GF-D8 (cell line): ENCODE measurements around the gene CALN1.

Source experiments
- DNase-seq: peaks from one replicate; lab custom pipeline; 2025; lab: John Stamatoyannopoulos, UW

Gene CALN1

DNA sequence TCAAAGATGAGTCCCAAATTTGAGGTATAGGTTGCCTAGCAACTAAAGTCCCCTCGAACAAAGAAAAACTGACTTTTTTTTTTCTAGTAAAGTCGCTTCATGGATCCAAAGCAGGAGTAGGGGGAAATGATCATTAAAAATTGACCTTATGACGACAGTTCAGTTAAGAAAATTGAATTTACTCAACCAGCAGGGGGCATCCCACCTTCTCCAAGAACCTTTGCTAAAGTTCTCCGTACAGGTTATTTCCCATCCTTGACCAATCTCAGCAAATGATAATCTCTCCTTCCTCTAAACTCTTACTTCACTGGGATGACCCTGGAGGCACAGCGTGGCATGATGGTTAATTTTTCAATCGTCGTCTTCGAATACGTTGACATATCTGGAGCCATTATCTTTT is 228.3 kb downstream of the CALN1 start:
- DNase-seq = no peak

DNA sequence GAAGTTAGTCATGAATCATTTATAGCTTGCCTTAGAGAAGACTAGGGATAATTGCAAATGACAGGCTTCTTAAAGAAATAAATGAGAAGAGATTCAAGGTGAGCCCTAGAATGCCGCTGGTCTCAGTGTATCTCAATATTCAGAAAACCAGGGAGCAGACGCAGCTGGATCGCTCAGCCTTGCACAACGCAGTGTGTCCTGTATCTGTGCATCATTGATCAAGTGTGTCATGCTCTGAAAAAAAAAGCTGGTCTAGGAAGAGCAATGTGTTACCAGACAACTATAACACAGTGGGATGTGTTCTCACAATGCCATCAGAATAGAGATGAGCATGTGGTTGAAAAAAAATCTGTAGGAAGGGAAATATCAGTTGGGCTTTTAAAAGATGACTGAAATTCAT is 230.1 kb downstream of the CALN1 start:
- no peak for DNase-seq

DNA sequence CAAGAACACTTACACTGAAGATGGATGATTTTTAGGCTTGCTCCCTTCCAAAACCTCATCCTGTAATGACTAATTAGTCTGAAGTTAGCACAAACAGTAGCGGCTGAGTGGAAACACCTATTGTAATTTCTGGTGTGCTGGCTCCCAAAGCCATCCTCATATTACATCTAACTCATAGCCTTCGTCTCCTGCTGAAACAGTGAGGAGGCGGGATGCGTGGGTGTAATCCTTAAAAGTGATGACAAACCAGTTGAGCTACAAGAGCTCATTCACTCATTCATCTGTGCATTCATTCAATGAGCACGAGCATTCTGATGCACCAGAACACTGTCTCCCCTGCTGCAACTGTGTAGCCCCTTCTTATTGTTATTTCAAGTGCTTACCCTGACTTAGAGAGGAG is 235.3 kb downstream of the CALN1 start:
- DNase-seq = no peak

DNA sequence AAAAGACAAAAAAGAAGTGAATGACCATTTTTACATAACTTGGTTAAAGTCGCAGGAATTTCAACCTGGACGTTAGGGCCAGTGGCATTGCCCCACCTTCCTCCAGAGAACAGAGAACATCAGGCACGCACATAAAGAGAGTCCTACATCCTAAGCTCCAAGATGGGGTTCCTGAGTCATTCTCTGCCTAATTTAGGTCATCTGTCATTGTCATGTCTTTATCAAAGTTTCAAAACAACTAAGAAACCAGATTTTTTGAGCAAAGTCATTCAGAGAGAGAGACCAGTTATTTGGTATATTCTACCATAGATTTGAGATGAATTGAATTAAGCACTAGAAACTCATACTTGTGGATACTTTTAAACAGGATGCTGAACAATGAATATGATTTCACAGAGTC is 241.7 kb downstream of the CALN1 start:
- DNase-seq = no peak

DNA sequence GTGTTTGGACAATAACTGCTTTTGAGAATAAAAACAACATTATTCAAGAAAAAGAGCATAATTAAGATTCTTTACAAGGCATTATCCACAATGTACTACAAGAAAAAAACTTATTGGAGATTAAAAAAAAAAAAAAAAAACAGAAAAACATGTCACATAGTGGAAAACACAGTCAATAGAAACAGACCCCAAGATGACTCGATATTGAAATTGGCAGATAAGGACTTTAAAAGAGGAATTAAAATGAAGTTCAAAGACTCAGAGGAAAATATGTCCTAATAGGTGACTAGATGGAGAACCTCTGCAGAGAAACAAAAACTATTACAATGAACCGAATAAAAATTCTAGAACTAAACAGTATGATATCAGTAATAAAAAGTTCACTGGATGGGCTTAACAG is 248.9 kb downstream of the CALN1 start:
- no peak for DNase-seq

DNA sequence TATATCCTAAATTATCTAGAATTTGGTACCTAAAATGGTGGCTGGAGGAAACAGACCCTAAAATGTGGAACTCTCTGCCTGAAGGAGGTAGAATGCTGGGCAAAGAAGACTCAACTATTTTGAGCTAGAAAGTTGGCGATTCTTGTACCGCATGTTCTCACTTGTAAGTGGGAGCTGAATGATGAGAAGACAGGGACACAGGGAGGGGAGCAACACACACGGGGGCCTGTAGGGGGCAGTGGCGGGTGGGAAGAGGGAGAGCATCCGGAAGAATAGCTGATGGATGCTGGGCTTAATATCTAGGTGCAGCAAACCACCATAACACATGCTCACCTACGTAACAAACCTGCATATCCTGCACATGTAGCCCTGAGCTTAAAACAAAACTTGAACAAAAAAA is 250.6 kb downstream of the CALN1 start:
- DNase-seq = no peak

DNA sequence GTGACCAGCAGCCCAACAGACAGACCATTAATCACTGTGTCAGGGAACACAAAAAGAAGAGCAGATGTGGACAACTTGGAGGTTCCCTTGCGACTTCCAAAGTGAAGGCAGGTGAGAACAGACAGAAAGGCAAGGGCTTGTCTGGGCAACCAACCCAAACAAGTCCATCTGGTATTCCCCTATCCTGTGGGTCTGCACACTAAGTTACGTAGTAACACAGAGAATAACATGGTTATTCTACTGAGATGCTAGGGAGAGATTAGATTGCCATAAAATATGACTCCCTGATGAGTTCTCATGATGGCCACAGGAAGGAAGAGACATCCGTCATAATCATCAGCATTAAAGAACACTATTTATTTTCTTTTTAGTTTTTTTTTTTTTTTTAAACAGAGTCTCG is 252.2 kb downstream of the CALN1 start:
- DNase-seq = no peak

DNA sequence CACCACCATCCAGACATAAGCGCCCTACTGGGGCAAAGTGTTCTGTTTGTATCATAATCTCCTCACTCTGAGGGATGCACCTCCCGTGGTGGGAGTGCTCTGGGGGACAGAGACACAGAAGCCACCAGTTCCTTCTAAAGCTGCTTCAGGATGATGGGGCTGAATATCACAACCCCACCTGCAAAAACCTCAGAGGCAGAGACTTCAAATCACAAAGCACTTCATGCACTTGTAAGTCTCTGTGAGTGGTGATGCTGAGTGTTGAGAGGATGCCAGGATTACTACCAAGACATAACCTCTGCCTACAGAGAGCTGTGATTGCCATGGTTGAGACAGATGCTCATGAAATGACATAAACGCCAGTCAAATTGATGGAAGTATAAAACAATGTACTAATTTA is 255.5 kb downstream of the CALN1 start:
- DNase-seq = no peak

DNA sequence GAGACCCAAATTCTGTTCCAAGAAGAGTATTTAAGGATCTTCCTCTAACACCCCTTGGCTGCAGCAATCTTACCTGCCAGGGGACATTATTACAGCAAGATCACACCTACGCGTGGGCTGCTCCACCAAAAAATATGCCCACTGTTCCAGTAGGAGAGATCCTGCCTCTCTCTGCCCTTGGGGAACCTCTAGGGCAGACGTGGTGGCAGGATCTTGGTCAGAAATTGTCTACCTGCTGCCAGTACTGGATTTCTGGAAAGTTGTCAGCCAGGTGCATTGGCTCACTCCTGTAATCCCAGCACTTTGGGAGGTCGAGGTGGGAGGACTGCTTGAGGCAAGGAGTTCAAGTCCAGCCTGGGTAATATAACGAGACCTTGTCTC is 259.0 kb downstream of the CALN1 start:
- no peak for DNase-seq

DNA sequence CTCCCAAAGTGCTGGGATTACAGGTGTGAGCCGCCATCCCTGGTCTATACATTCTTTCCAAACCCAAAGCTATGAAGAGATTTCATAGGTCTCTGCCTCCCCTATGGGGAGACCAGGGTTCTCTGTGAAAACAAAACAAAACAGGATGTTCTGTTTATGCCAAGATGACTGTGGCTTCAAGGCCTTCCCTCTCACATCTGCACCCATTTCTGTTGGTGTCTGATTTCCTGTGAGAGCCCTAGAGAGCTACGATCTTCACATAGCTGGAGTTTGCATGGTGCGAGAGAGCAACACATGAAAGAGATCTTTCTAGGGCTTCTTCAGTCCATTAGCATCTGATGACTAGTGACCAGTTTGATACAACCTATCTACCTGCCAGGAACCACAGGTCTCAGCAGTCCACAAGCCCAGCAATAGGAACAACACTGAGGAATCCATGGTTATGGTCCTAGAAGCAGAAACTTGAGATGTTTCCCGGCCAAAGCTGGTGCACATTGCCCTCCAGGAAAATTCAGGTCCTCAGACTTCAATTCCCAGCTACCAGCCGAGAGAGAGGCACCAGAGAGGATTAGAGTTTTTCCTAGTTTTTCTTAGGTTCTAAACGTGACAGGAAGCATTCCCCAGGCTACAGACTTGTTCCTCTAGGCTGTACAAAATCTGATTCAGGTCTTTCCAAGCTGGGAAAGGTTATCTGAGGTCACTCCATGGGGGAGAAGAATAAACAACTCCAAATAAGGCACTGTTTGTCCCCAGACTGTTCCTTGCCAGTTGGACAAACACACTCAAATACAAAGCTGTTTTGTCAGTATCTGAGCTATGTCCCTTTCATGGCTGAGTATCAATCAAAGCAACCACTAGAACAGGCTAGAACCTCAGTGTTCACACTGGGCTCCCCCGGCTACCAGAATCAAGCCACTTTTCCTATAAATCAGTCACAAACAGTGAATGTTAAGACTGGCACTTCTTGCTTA is 259.7 kb downstream of the CALN1 start:
- DNase-seq = no peak

DNA sequence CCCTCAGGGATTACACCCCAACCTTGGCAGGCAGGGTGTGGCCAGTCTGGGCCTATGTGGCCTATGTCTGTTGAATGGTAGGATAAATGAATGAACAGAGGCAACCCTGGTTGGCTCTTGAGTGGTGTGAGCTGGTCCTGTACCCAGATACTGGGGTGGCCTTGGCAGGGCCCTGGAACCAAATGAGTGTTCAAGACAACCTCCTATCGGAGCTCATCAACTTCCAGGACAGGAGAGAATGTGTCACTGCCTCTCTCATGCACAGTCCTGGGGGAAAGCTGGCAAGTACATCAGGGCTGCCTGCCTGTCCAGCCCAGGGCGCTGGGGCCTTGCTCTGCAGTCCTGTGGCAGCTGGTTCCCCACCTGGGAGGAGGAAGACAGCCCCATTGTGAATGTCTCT is 271.6 kb downstream of the CALN1 start:
- DNase-seq = no peak

DNA sequence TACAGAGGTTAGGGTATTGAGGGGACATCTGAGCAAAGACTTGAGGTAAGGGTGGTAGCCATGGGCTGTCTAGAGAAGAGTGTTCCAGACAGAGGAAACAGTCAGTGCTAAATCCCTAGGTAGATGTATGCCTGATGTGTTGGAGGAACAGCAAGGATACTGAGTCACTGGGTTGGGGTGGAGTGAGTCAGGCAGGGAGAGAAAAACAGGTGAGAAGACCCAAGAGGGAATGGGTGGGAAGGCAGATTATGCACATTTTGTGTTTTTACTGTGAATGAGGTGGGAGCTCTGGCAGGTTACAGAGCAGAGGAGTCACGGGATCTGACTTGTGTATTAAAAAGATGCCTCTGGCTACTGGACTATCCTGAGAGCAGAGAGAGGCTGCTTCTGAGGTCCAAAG is 285.0 kb downstream of the CALN1 start:
- no peak for DNase-seq

DNA sequence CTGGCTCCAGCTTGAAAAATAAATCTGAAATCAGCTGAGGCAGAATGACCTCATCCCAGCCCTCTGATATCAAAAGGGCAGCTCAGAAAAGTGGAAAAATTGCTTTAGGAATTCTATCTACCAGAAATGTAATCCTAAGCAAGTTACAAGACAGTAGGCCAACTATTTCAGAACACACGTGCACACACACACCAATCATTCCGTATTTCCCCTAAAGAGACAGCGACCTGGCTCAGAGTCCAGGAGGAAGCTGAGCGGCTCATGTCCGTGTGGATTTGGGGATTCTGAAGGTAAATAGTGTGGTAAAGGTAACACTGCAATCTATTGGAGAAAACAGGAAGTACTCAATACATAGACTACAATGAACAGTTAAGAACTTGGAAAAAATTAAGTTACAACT is 288.2 kb downstream of the CALN1 start:
- no peak for DNase-seq

DNA sequence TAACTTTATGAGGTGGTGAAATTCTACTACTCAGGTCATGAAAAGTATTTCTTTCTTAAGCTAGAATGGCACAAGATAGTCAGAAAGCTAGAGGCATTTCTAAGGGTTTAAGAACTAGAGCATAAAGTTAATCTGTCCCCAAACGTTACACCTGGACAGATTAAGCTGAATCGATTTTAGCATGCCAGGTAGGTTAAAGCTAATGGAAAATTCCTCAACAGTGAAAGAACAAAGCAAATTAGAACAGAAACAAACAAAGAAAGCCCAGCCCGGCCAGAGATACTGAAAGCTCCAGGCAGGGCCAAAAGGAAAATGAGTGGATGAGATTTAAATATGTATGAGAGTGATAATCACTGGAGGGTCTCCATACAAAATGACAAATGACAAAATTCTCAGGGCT is 293.8 kb downstream of the CALN1 start:
- no peak for DNase-seq

DNA sequence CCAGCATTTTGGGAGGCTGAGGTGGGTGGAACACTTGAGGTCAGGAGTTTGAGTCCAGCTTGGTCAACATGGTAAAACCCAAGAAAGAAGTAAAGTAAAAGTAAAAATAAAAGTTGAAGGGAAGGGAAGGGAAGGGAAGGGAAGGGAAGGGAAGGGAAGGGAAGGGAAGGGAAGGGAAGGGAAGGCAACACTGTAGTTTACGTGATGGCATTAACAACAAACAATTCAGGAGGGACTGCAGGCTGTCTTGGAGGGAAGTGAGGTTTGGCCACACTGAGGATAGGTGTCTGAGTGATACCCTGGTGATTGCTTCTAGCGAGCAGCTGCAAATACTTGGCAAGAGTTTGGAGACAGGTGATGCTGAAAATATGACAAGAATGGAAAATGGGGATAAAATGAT is 298.0 kb downstream of the CALN1 start:
- no peak for DNase-seq

DNA sequence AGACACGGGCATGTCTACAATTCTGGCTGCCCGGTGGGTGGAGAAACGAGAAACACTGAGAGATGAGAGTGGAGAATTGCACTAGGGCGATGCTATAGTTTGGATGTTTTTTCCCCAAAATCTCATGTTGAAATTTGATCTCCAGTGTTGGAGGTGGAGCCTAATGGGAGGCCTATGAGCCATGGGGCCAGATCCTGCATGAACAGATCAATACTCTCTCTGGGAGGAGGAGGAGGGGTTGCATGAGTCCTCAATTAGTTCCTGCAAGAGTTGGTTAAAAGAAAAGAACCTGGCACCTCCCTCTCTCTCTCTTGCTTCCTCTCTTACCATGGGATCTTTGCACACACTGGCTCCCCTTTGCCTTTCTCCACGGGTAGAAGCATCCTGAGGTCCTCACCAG is 299.1 kb downstream of the CALN1 start:
- DNase-seq = no peak

DNA sequence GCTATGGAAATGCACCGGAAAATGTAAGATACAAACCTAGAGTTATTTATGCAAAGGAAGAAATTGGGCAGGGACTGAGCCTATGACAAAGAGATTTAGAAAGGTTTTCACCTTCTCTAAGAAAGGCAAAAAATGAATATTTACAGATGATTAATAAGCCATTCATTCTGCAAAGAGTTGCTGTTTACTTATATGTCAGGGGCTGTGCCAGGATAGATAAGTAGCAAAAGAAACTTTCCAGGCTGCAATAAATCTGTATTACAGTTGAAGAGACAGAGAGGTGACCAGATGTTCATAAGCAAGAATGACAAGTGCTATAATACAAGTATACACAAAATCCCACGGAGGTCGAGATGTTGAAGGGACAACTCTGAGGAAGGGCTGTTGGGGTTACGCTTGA is 299.6 kb downstream of the CALN1 start:
- DNase-seq = no peak

DNA sequence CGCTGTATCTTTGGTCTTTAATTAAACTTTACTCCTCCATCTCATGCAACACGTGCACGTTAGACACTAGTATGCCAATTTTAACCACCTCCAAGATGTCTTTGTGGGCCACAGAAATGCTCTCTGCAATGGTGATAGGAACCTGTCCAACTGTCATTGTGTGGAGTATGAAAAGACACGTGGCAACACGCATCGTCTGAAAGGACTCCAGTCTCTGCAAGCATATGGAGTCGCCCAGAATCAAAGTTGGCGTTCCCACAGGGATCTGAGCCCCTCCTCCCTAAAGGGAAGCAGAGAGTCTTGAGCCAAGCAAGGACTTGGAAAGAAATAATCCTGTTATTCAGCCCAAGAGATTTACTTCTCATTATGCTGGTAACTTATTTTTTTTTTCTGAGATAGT is 301.1 kb downstream of the CALN1 start:
- no peak for DNase-seq

DNA sequence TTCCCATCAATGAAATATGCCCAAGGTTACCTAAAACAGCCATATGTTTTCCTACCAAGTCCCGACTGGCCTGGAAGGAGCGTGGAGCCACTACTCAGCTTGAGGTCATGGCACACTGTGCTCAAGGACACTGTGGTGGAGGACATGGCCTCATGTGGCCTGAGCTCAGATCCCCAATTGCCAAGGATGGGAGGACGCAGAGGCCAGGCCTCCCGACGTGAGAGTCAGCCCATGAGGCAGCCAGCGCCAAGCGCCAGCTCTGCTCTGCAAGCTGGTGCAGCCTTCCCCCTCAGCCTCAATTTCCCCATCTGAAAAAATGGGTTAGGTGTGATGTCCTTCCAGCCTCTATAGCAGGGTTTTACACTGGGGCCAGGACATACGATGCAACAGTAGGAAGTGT is 302.6 kb downstream of the CALN1 start:
- DNase-seq = no peak

DNA sequence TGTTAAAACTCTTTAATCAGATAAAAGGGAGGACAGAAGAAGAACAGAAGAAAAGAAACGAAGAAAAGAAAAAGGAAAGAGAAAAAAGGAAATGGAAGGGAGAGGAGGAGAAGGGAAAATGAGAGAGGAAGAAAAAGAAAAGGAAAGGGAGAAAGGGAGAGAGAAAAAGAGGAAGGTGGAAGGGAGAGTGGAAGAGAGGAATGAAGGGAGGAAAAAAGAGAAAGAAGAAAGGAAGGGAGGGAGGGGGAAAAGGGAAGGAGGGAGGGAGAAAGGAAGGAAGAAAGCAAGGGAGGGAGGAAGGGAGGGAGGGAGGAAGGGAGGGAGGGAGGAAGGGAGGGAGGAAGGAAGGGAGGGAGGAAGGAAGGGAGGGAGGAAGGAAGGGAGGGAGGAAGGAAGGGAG is 305.7 kb downstream of the CALN1 start:
- no peak for DNase-seq

DNA sequence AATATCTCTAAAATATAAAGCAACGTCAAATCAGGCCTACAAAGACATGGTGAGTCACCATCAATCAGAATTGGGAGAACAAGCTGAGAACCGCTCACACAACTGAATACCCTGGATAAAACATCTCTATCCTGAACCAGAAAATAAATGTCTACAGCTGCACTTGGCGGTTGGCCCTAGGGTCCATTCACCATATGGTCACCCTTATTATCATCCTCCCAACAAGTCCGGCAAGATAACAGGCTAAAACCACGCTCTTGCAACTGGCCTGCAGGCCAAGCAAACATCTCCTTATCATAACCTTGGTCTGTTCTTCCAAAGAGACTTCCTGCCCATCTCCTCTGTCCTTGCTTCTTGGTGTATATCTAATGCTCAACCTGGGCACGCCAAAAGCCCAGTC is 310.7 kb downstream of the CALN1 start:
- no peak for DNase-seq

DNA sequence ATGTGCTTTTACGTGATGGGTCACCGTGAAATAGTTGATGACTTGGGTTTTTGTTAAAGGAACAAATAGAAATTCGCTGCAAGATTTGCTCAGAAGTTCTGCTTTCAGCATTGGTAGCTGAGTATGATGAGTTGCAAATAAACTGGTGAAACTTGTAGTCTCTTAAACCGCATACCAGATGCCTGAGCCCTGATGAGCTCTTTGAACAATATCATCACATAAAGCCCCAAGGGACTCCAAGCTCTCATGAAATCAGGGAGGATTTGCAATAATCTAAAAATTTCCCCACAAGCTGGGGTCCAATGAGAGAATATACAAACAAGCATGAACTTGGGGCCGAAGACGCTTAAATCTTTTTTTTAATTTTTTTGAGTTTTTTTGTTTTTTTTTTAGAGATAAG is 312.4 kb downstream of the CALN1 start:
- no peak for DNase-seq

DNA sequence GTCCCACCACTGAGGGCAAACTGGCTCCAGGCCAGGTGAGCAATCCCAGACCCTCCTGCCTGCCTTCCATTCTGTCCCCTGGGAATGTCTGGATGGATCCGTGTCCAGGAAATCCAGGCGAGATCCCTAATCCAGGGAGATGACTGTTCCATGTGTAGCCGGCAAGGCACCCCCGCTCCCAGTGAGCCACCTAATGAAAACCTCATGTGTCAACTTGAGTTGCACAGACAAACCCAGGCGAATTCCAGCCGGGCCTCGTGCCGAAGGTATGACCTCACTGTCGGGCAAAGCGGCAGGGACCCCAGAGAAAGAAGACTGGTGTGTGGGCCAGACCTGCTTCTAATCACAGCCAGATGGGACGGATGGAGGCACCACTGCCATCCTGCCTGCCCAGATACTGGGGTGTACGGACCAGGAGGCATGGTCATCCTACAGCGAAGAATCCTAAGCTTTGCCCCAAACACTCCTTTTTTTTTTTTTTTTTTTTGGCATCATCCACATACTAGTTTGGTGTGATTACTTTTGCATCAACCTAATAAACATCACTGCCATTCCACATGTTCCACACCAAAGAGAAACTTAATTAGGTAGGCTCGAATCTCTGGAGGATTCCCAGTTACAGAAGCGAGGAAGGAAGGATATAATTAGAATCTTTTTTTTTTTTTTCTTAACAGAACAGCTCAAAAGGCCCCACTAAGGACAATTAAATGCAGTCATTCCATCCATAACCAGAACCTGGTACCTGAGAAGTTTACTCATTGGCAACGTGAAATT is 313.1 kb downstream of the CALN1 start:
- DNase-seq = no peak
